Urinary bladder (tissue), 4 donors: ENCODE results near the gene B3GNT5. TPM values are rescaled to one million over a fixed set of nuclear protein-coding genes. Genes with fewer than 3 reads are reported as not detected.

Experiments used
- DNase-seq: peaks from one replicate; pipeline ENCODE4 v3.0.0-alpha.2; 2015; ENCODE audit errors: extremely low spot score
- H3K27ac ChIP-seq: one replicate; pipeline ENCODE4 v1.5.1; 2013; ENCODE audit warnings: low read depth, mild to moderate bottlenecking, moderate library complexity
- H3K36me3 ChIP-seq: one replicate; pipeline ENCODE4 v1.6.1; 2013; ENCODE audit warnings: mild to moderate bottlenecking, moderate library complexity; ENCODE audit not compliant: insufficient read depth
- H3K4me1 ChIP-seq: one replicate; pipeline ENCODE4 v1.6.1; 2013; ENCODE audit warnings: mild to moderate bottlenecking, moderate library complexity; ENCODE audit not compliant: insufficient read depth
- H3K4me3 ChIP-seq: one replicate; pipeline ENCODE4 v1.5.1; 2013; ENCODE audit warnings: low read depth, low read length
- WGBS: extraction: QIAGEN DNeasy Blood & Tissue Kit; methylation state at CpG from one replicate; pipeline ENCODE4 v1.1.7; 2013; 5-methylcytosine and 5-hydroxymethylcytosine counted together
- polyA plus RNA-seq: library from polyadenylated mRNA; stranded (reverse); fragments of 200-250 nt; gene quantifications from one replicate; pipeline ENCODE4 v1.2.3, GENCODE V29; 2013
- total RNA-seq: library from RNA; depleted of rRNA; stranded (reverse); fragments of >200 nt; gene quantifications from one replicate; pipeline ENCODE4 v1.2.3, GENCODE V29; 2014
- donor health status: healthy with polysubstance abuse.
- donor health status: healthy.

B3GNT5 gene
- total and polyA plus RNA-seq, 2 donors: 4.3 to 18.3 TPM

- Histone ChIP-seq H3K4me1 (no peaks in the 10 kb centered on the region), H3K36me3 (no peaks in the 10 kb centered on the region), H3K27ac (no peak overlapping the region), H3K4me3 (no peak overlapping the region)
- WGBS: 66% methylated on average over 6 of the region's 6 CpGs
- DNase-seq: no peak
Measured at GRCh38 chr3:183247011-183247589, 6.0 kb upstream of the B3GNT5 start.

GRCh38 chr3:183249006-183249718 lies 3.9 kb upstream of the B3GNT5 start:
- 84% methylated on average over 6 of the region's 6 CpGs for WGBS
- Histone ChIP-seq H3K36me3 (no peaks in the 10 kb centered on the region), H3K4me3 (no peak overlapping the region), H3K27ac (no peak overlapping the region), H3K4me1 (no peaks in the 10 kb centered on the region)
- no peak for DNase-seq

- Histone ChIP-seq H3K4me1 (no peaks in the 10 kb centered on the region), H3K4me3 (no peak overlapping the region), H3K27ac (no peak overlapping the region), H3K36me3 (no peaks in the 10 kb centered on the region)
- no peak for DNase-seq
- 91% methylated on average over 5 of the region's 5 CpGs for WGBS
Measured at GRCh38 chr3:183252118-183252782, 803 bp upstream of the B3GNT5 start.

DNA sequence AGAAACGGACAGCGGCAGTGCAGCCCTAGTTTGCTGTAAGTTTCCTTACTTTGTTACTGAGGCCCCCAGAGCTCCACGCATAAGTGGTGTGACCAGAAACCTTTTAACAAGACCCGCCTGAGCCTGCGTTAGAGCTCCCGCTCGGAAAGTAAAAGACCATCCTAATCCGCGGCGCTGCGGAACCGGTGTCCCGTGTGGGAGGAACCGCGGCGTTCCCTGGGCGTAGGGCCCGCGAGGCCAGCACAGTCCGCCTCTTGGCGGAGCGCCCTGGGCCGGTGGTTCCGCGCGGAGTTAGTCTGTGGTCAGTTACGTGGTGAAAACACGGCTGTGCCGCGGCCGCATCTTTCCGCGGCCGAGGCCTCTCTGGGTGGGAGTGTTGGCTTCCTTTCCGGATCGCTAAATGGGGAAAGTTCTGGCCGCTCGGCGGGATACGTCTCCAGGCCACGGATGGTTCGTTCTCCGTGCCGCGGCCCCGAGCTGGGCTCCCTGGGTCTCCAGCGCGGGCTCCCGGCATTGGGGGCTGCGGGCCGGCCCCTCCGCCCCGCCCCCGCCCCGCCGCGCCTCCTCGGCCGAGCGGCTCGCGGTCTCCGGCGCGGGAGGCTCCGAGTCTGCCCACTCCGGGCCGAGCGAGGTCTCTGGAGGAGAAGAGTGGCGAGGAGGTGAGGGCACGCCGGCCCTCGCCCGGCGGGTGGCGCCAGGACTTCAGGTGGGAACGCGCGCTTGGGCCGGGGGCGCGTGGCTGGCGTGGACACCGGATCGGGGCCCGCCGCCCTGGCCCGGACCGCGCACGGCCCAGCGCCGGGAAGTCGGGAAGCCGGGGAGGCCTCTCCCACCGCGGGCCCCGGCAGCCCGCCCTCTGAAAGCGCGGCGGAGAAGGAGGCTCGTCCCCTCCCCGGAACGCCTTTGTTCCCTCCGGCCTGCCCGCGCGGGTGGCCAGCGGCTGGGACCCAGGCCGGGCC lies 754 bp downstream of the B3GNT5 start:
- H3K4me3 ChIP-seq: peak overlapping the region; percentile 96
- no peak for DNase-seq
- no peaks in the 10 kb centered on the region for H3K36me3 ChIP-seq
- WGBS: under 1% methylated on average over 111 of the region's 111 CpGs
- H3K27ac ChIP-seq: peak overlapping the region; percentile 95
- no peaks in the 10 kb centered on the region for H3K4me1 ChIP-seq

DNA sequence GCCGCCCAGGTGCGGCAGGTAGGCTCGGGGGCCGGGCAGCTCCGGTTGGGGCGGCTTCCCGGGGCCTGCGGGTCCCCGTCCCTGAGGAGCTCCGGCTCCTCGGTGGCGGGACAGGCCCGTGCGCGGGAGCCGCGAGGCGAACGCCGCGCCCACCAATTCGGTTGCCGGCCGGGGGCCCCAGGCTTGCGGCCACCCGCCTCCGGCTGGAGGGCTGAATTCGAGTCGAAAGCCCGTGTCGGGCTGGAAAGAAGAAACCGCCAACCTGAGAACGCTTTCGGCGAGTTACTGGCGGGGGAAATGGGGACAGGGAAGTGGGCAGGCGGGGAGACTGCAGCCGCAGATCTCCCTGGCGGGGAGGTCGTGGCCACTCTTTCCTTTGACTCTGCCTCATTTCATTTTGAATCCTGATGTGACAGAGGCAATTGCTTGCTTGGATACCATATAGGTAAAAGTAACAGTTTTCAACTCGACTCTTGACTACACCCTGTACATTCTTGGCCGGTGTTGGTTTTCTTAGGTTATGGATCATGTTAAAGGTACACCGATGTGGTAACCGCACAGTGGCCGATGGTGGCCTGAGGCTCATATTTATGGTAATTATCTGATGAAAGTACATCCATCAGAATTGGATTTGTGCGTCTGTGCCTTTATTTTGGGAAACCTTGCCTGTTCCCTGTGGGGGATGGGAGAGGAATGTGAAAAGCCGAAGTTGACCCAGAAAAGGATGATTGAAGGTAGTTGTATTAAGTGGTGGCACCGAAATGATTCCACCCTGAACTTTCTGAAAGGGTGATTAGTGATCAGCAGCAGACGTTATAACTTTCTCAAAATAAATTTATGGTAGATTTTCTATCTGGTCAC lies 1.7 kb downstream of the B3GNT5 start:
- Histone ChIP-seq H3K27ac (peak overlapping the region; percentile 95), H3K4me1 (no peaks in the 10 kb centered on the region), H3K36me3 (no peaks in the 10 kb centered on the region), H3K4me3 (peak overlapping the region; percentile 96)
- no peak for DNase-seq
- 18% methylated on average over 49 of the region's 49 CpGs for WGBS

DNA sequence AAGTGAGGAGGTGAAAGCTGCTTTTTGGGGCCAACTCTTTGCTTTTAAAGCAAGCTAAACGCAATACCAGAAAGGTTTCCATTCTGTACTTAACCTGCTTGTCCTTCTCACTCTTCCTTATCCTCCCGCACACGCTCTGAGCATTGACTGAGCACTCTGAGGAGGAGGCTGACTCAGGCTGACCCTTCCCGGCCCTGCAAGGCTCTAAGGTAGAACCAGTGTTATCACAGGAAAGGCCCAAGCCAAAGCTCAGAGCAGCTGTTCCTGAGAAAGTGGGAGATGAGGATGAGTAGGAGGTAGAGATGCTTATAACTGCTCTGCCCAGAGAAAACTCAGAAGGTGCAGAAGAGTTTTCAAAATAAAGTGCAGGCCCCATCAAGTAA lies 2.3 kb downstream of the B3GNT5 start:
- WGBS: 92% methylated on average over 4 of the region's 4 CpGs
- Histone ChIP-seq H3K4me1 (no peaks in the 10 kb centered on the region), H3K36me3 (no peaks in the 10 kb centered on the region), H3K27ac (no peak overlapping the region), H3K4me3 (no peak overlapping the region)
- no peak for DNase-seq

- Histone ChIP-seq H3K27ac (no peak overlapping the region), H3K36me3 (no peaks in the 10 kb centered on the region), H3K4me3 (no peak overlapping the region), H3K4me1 (no peaks in the 10 kb centered on the region)
- 90% methylated on average over 3 of the region's 3 CpGs for WGBS
- no peak for DNase-seq
Measured at GRCh38 chr3:183259087-183259486, 6.0 kb downstream of the B3GNT5 start.

DNA sequence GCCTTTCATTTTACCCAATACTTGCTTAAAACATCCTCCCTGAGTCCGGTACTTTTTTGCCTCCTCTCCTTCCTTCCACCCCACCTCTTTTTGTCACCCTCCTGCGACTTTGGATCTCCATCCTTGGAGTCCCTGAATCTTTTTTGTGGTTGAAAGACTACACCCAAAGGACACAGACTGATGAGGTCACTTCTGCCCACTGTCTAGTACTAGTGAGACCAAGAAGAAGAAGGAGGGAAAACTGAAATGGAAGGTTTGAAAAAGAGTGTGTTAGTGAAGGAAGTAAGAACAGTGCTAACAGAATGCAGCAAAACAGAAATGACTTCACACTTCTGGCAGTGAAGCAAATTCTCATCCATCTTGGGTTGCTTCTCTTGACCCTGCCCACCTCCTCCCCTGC lies 6.6 kb downstream of the B3GNT5 start:
- Histone ChIP-seq H3K36me3 (no peaks in the 10 kb centered on the region), H3K4me3 (no peak overlapping the region), H3K4me1 (no peaks in the 10 kb centered on the region), H3K27ac (peak overlapping the region; percentile 16)
- DNase-seq: no peak
- 85% methylated on average over 2 of the region's 2 CpGs for WGBS

GRCh38 chr3:183260167-183260904 lies 7.3 kb downstream of the B3GNT5 start:
- DNase-seq: no peak
- no peak overlapping the region for H3K27ac ChIP-seq
- no peak overlapping the region for H3K4me3 ChIP-seq
- WGBS: 66% methylated on average over 7 of the region's 7 CpGs
- H3K36me3 ChIP-seq: no peaks in the 10 kb centered on the region
- H3K4me1 ChIP-seq: no peaks in the 10 kb centered on the region

DNA sequence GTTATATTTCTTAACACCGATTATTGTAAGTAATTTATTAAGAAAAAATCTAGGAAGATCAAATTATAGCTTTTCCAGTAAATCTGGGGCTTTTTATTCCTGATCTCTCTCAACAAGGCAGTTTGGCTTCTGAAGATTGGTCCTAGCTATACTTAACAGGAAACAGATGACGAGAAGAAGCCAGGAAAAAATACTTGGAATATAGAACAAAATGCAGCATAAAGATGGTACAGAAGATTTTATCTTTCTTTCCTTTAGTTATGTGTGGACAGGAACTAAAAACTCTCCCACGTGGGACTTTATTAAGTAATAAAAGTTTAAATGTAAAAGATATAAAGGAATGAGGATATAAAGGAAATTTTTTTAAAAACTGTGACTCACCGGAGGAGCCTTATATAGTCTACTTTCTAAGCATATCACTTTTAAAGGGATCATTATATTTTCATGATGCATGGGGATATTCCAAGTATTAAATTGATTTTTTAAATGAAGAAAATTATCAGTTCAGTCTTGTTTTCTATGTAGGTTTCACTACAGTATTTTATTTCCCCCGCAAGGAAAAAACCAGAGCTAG lies 8.2 kb downstream of the B3GNT5 start:
- H3K36me3 ChIP-seq: no peaks in the 10 kb centered on the region
- WGBS: 78% methylated on average over 5 of the region's 5 CpGs
- H3K4me3 ChIP-seq: no peak overlapping the region
- H3K4me1 ChIP-seq: no peaks in the 10 kb centered on the region
- no peak for DNase-seq
- no peak overlapping the region for H3K27ac ChIP-seq

DNA sequence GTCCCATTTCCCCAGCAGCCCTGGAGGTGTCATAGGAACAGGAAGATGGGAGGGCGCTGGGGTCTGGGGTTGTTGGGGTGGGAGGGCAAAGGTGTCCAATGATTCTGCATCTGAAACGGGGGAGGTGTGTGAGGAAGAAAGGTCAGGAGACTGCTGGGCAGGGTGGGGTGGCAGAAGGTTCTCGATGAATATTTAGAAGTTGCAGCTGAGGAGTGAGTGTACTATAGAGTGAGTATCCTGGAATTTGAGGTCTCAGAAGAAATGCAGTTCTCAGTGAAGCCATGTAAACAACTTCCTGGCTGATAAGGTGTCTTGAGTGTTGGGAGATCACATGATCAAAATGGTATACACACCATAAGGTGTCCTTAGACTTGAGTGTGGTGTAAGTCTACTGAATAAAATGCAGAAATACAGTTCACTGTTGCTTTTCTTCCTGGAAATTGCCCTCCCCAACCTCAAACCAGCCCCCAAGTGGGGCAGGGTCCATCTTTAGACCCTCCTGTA lies 9.9 kb downstream of the B3GNT5 start:
- no peak for DNase-seq
- Histone ChIP-seq H3K4me1 (no peaks in the 10 kb centered on the region), H3K4me3 (no peak overlapping the region), H3K27ac (no peak overlapping the region), H3K36me3 (no peaks in the 10 kb centered on the region)
- 87% methylated on average over 3 of the region's 3 CpGs for WGBS

DNA sequence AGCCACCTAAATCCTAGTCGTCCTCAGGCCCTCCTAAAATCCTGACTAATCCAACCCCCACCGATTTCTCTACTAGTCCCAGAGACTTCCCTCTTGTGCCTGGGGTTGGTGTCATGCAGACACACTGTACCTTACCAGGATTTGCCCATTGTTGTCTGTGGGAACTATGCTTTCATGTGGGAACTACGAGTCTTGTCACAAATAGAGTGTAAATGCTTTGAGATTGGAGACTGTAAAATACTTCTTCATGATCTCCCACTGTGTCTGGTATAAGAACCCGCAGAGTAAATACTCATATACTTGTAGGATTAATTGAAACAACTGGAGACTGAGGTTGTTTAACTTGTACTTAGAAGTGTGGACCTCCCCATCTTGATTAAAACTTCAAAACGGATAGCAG lies 11.2 kb downstream of the B3GNT5 start:
- no peaks in the 10 kb centered on the region for H3K36me3 ChIP-seq
- no peaks in the 10 kb centered on the region for H3K4me1 ChIP-seq
- H3K4me3 ChIP-seq: no peak overlapping the region
- H3K27ac ChIP-seq: no peak overlapping the region
- DNase-seq: no peak
- WGBS: 58% methylated on average over 5 of the region's 5 CpGs
